ENCODE results near the gene RTTN. TPM values are rescaled to one million over a fixed set of nuclear protein-coding genes. Genes with fewer than 3 reads are reported as not detected.

The RTTN gene
- total and polyA plus RNA-seq, 2 of the 13 experiments (the other 11 are each of a cell fraction or from before 2014, with no cell fraction given) = 5.4 to 18.7 TPM

DNA sequence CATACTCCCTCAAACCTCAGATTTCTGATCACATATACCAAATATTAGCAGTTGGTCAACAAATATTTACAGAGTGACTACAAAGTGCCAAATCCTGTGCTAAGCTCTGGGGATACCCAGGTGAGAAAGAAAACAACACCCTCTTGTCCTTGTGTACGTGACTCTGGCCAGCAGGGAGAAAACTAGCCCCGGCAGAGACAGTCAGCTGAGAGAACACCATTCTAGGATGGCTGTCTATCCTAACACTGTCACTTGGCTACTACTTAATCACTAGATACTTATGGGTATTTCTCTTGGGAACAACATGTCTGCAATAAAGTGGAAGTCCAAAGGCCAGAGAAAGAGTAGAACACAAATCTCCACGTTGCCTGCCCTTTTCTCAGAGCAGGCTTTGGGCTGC lies 199.9 kb downstream of the RTTN start (continued):
- no peak for TF ChIP-seq ZBTB8A (CRISPR knock-in tag; IDR thresholded peaks at IDR 0.05; ENCODE audit: borderline replicate concordance, low read depth)
- no peak for TF ChIP-seq ZSCAN12 (CRISPR knock-in tag; IDR thresholded peaks at IDR 0.05)
- TF ChIP-seq MIXL1 (CRISPR knock-in tag; IDR thresholded peaks at IDR 0.05) = no peak
- no peak for TF ChIP-seq ZNF891 (CRISPR knock-in tag; IDR thresholded peaks at IDR 0.05)
- TF ChIP-seq NFIC (IDR thresholded peaks at IDR 0.05; ENCODE audit: low read length) = peak; percentile 58; the same call in 1 of the 2 replicates
- TF ChIP-seq PRMT3 (CRISPR knock-in tag; IDR thresholded peaks at IDR 0.05; ENCODE audit: borderline replicate concordance, low read depth) = no peak
- TF ChIP-seq THYN1 (CRISPR knock-in tag; IDR thresholded peaks at IDR 0.05; ENCODE audit: borderline replicate concordance, low read depth) = no peak
- TF ChIP-seq HHEX (CRISPR knock-in tag; IDR thresholded peaks at IDR 0.05) = no peak
- peak; percentile 64; the same call in 1 of the 2 replicates for TF ChIP-seq GATAD2A (CRISPR knock-in tag; IDR thresholded peaks at IDR 0.05)
- TF ChIP-seq FOXO1 (CRISPR knock-in tag; IDR thresholded peaks at IDR 0.05) = peak; percentile 60; the same call in 1 of the 2 replicates
- no peak for TF ChIP-seq IRX3 (CRISPR knock-in tag; IDR thresholded peaks at IDR 0.05; ENCODE audit: borderline replicate concordance, low read depth)
- TF ChIP-seq, protein P1, sequence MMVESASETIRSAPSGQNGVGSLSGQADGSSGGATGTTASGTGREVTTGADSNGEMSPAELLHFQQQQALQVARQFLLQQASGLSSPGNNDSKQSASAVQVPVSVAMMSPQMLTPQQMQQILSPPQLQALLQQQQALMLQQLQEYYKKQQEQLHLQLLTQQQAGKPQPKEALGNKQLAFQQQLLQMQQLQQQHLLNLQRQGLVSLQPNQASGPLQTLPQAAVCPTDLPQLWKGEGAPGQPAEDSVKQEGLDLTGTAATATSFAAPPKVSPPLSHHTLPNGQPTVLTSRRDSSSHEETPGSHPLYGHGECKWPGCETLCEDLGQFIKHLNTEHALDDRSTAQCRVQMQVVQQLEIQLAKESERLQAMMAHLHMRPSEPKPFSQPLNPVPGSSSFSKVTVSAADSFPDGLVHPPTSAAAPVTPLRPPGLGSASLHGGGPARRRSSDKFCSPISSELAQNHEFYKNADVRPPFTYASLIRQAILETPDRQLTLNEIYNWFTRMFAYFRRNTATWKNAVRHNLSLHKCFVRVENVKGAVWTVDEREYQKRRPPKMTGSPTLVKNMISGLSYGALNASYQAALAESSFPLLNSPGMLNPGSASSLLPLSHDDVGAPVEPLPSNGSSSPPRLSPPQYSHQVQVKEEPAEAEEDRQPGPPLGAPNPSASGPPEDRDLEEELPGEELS (CRISPR knock-in tag; IDR thresholded peaks at IDR 0.05) = peak; percentile 65; the same call in 1 of the 2 replicates
- TF ChIP-seq, protein P2, sequence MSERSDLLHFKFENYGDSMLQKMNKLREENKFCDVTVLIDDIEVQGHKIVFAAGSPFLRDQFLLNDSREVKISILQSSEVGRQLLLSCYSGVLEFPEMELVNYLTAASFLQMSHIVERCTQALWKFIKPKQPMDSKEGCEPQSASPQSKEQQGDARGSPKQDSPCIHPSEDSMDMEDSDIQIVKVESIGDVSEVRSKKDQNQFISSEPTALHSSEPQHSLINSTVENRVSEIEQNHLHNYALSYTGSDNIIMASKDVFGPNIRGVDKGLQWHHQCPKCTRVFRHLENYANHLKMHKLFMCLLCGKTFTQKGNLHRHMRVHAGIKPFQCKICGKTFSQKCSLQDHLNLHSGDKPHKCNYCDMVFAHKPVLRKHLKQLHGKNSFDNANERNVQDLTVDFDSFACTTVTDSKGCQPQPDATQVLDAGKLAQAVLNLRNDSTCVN (CRISPR knock-in tag; IDR thresholded peaks at IDR 0.05; ENCODE audit: borderline replicate concordance) = no peak
- no peak for TF ChIP-seq HDAC2 (CRISPR knock-in tag; IDR thresholded peaks at IDR 0.05)
- TF ChIP-seq SETDB1 (CRISPR knock-in tag; IDR thresholded peaks at IDR 0.05; ENCODE audit: borderline replicate concordance) = no peak
- TF ChIP-seq SP1 (IDR thresholded peaks at IDR 0.05) = no peak
- TF ChIP-seq SP1 (CRISPR knock-in tag; IDR thresholded peaks at IDR 0.05) = no peak
- TF ChIP-seq ZNF775 (CRISPR knock-in tag; IDR thresholded peaks at IDR 0.05; ENCODE audit: borderline replicate concordance) = no peak
- TF ChIP-seq EZH2 (conservative IDR thresholded peaks at IDR 0.05; ENCODE audit: low read depth, low read length) = no peak
- no peak for TF ChIP-seq ZNF777 (CRISPR knock-in tag; IDR thresholded peaks at IDR 0.05)
- no peak for TF ChIP-seq TBP (CRISPR knock-in tag; IDR thresholded peaks at IDR 0.05)
- TF ChIP-seq ZNF768 (CRISPR knock-in tag; IDR thresholded peaks at IDR 0.05) = no peak
- TF ChIP-seq POLR2AphosphoS5 (IDR thresholded peaks at IDR 0.05; ENCODE audit: low read depth, low read length) = no peak
- TF ChIP-seq SOX6 (IDR thresholded peaks at IDR 0.05) = no peak
- TF ChIP-seq SOX6 (CRISPR knock-in tag; IDR thresholded peaks at IDR 0.05) = peak; percentile 28; the same call in 1 of the 2 replicates
- TF ChIP-seq, protein P3, sequence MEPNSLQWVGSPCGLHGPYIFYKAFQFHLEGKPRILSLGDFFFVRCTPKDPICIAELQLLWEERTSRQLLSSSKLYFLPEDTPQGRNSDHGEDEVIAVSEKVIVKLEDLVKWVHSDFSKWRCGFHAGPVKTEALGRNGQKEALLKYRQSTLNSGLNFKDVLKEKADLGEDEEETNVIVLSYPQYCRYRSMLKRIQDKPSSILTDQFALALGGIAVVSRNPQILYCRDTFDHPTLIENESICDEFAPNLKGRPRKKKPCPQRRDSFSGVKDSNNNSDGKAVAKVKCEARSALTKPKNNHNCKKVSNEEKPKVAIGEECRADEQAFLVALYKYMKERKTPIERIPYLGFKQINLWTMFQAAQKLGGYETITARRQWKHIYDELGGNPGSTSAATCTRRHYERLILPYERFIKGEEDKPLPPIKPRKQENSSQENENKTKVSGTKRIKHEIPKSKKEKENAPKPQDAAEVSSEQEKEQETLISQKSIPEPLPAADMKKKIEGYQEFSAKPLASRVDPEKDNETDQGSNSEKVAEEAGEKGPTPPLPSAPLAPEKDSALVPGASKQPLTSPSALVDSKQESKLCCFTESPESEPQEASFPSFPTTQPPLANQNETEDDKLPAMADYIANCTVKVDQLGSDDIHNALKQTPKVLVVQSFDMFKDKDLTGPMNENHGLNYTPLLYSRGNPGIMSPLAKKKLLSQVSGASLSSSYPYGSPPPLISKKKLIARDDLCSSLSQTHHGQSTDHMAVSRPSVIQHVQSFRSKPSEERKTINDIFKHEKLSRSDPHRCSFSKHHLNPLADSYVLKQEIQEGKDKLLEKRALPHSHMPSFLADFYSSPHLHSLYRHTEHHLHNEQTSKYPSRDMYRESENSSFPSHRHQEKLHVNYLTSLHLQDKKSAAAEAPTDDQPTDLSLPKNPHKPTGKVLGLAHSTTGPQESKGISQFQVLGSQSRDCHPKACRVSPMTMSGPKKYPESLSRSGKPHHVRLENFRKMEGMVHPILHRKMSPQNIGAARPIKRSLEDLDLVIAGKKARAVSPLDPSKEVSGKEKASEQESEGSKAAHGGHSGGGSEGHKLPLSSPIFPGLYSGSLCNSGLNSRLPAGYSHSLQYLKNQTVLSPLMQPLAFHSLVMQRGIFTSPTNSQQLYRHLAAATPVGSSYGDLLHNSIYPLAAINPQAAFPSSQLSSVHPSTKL (CRISPR knock-in tag; IDR thresholded peaks at IDR 0.05) = peak; percentile 59; the same call in 1 of the 2 replicates
